ENCODE results near the gene CHCHD6.

The CHCHD6 gene

GRCh38 chr3:126921085-126921824 lies 217.2 kb downstream of the CHCHD6 start:
- no peak for DNase-seq (ENCODE audit: low spot score)

GRCh38 chr3:126922466-126922865 lies 218.4 kb downstream of the CHCHD6 start:
- no peak for DNase-seq (ENCODE audit: low spot score)

- no peak for DNase-seq (ENCODE audit: low spot score)
Measured at GRCh38 chr3:126923423-126923822, 219.4 kb downstream of the CHCHD6 start.

- no peak for DNase-seq (ENCODE audit: low spot score)
Measured at GRCh38 chr3:126923895-126924294, 219.9 kb downstream of the CHCHD6 start.

GRCh38 chr3:126924458-126924857 lies 220.4 kb downstream of the CHCHD6 start:
- no peak for DNase-seq (ENCODE audit: low spot score)

- DNase-seq (ENCODE audit: low spot score): no peak
Measured at GRCh38 chr3:126925411-126926171, 221.6 kb downstream of the CHCHD6 start.

- DNase-seq (ENCODE audit: low spot score): no peak
Measured at GRCh38 chr3:126926684-126927400, 222.8 kb downstream of the CHCHD6 start.

GRCh38 chr3:126927401-126927750 lies 223.3 kb downstream of the CHCHD6 start:
- no peak for DNase-seq (ENCODE audit: low spot score)

- DNase-seq (ENCODE audit: low spot score): no peak
Measured at GRCh38 chr3:126927846-126928245, 223.8 kb downstream of the CHCHD6 start.

GRCh38 chr3:126928921-126929474 lies 225.0 kb downstream of the CHCHD6 start:
- DNase-seq (ENCODE audit: low spot score): no peak

- no peak for DNase-seq (ENCODE audit: low spot score)
Measured at GRCh38 chr3:126930936-126931600, 227.0 kb downstream of the CHCHD6 start.

GRCh38 chr3:126931806-126932187 lies 227.8 kb downstream of the CHCHD6 start:
- no peak for DNase-seq (ENCODE audit: low spot score)

GRCh38 chr3:126932188-126932931 lies 228.3 kb downstream of the CHCHD6 start:
- no peak for DNase-seq (ENCODE audit: low spot score)

GRCh38 chr3:126934031-126934531 lies 230.0 kb downstream of the CHCHD6 start:
- no peak for DNase-seq (ENCODE audit: low spot score)

GRCh38 chr3:126934991-126935390 lies 231.0 kb downstream of the CHCHD6 start:
- DNase-seq (ENCODE audit: low spot score): no peak

GRCh38 chr3:126935756-126936509 lies 231.9 kb downstream of the CHCHD6 start:
- no peak for DNase-seq (ENCODE audit: low spot score)

GRCh38 chr3:126936853-126937425 lies 232.9 kb downstream of the CHCHD6 start:
- no peak for DNase-seq (ENCODE audit: low spot score)

- no peak for DNase-seq (ENCODE audit: low spot score)
Measured at GRCh38 chr3:126937533-126937932, 233.5 kb downstream of the CHCHD6 start.

GRCh38 chr3:126937973-126938372 lies 233.9 kb downstream of the CHCHD6 start:
- peak; percentile 46 for DNase-seq (ENCODE audit: low spot score)
